Stimulated activated CD4-positive, alpha-beta T cell treated with anti-CD3 and anti-CD28 coated beads, TNF-alpha, amount 100 ng/mL, for 1 hour (primary cell): ENCODE data around the gene TMEM247.
"Not testable (repeated sequence)": the region's sequence is repeated elsewhere in the genome, so short reads cannot be mapped to it uniquely, and the experiment has no call there.

Experiments
- DNase-seq, 3 donors: peaks; one replicate each; pipeline ENCODE4 v3.0.0-alpha.2; 2020; ENCODE audit warnings: low read depth in 3 of 3, low spot score in 1 of 3

The TMEM247 gene

GRCh38 chr2:46509804-46510203, 30.4 kb downstream of the TMEM247 start:
- no peak for DNase-seq

- DNase-seq: no peak
Observed at GRCh38 chr2:46510598-46511177, 31.3 kb downstream of the TMEM247 start.

DNA sequence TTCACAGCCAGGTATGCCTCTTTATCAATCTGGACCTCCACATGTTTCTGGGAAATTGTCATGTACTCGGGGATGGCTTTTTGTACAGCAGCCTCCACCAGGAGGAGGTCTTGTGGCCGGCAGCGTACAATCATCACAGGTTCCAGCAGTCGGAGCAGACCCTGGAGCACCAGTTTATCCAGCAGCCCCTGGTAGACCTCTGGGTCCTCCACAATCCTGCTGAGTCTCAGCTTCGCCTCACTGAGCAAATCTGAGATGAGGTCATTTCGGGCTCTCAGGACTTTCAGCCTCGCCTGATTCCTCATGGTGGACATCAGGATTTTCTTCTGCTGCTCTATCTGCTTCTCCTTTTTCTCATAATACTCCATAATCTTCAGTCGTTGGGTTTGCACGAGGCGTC, 32.8 kb downstream of the TMEM247 start:
- no peak for DNase-seq

DNA sequence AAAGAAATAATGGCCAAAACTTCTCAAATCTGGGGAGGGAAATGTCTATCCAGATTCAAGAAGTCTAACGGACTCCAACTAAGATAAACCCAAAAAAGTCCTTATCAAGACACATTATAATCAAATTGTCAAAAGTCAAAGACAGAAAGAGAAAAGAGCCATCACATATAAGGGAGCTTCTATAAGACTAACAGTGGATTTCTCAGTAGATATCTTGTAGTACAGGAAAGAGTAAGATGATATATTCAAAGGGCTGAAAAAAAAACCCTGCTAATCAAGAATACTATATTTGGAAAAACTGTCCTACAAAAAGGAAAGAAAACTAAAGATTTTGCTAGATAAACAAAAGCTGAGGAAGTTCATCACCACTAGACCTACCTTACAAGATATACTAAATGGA, 35.4 kb downstream of the TMEM247 start:
- DNase-seq: no peak

GRCh38 chr2:46517485-46517884, 38.1 kb downstream of the TMEM247 start:
- no peak for DNase-seq

DNA sequence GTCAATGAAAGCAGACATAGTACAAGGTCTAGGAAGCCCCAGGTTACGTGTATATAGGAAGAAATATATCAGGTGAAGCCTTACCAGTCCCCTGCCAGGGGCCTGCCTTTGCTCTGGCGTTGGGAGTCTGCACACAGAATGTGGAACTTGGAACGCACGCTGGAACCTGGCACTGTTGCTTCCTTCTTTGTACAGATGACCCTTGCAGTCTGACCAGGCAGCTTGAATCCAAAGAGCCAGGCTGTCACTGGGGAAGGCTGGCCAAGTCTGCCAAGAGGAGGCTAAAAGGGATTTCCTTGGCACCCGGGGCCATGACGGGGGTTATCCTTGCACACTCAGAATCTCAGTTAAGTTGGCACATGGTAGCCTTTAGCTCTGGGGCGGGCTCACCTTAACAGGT, 39.5 kb downstream of the TMEM247 start:
- no peak for DNase-seq

DNA sequence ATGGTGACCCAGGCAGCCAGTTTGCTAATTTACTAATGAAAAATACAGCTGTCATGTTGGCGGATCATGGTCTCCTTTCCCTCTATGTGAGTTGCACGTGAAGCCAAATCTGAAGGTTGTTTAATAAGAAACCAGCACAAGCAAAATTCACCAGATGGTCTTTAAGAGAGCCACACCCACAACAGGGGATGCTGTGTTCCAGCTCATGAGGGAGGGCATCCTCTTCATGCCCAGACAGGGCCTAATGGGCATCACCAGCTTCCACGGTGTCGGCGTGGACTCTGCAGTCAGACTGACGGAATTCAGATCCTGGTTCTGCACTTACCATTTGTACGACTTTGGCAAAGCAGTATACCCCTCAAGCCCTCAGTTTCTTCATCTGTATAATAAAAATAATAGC, 39.9 kb downstream of the TMEM247 start:
- no peak for DNase-seq

- DNase-seq: no peak
Observed at GRCh38 chr2:46520130-46520711, 40.9 kb downstream of the TMEM247 start.

DNA sequence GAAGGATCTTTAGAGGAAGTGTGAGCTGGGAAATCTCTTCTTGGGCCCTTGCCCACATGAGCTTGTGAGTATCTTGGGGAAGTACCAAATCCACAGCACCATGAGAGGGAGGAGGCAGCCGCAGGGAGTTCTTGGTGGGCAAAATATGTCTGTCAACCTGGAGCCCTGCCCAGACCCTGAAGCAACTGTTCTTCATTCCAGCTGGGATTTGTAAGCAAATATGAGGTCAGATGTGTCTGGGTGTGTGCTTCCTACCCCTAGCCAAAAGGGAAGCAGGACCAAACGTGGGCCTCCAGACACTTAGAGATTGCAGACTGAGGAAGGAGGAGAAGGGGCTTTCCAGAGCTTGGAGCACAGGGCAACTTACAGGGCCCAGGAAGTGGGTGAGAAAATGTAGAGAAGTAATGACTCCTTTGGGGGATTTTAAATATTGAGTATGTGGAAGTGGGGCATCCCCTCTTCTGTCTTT, 41.9 kb downstream of the TMEM247 start:
- DNase-seq: no peak

GRCh38 chr2:46522385-46522784, 43.0 kb downstream of the TMEM247 start:
- DNase-seq: not testable (repeated sequence)

DNA sequence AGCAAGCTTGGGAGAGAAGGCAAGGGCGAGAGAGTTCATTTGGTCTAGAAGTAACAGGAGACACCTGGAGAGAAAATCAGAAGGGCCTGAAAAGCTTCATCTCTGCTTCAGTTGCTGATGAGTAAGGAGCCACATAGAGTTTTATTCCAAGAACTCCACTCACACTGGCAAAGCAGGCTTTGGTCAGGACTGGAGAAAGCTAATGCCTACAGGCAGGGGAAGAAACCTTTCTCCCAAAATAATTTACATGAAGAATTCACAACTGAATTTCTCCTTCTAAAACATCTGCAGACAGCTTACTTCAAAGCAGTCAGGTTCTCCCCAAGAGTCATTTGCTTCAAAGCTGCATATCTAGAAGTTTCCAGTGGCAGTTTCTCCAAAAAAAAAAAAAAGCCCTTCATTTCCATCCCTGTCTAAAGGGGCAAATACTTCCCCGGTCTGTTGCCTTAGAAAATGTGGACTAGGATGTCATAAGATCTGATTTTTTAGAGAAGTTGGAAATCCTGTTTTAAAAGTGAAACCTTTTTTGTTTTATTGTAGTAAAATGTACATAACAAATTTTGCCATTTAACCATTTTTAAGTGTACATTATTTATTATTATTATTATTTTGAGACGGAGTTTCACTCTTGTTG, 46.3 kb downstream of the TMEM247 start:
- no peak for DNase-seq

DNA sequence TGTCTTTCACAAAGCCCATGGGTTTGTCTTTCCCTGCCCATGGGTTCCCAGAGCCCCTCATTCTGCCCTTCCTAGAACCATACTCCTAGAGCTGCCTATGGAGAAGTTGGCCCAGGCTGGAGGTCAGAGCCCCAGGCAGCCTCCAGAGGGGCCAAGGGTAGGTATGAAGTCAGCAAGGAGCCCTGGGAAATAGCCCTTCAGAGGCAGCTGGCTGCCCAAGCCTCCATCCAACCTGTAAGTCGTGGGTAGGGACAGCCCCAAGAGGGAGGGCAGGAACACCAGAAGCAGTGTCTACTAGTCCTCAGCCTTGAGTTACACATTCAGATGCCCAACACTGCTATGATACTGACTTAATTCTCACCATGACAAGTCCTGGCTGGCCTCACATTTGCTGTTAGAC, 49.5 kb downstream of the TMEM247 start:
- DNase-seq: no peak

DNA sequence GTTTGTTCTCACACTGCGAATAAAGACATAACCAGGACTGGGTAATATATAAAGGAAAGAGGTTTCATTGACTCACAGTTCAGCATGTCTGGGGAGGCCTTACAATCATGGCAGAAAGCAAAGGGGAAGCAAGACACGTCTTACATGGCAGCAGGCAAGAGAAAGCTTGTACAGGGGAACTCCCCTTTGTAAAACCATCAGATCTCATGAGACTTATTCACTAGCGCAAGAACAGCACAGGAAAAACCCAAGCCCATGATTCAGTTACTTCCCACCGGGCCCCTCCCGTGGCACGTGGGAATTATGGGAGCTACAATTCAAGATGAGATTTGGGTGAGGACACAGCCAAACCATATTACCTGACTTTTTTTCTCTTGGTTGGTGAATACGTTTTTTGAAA, 51.3 kb downstream of the TMEM247 start:
- DNase-seq: no peak

DNA sequence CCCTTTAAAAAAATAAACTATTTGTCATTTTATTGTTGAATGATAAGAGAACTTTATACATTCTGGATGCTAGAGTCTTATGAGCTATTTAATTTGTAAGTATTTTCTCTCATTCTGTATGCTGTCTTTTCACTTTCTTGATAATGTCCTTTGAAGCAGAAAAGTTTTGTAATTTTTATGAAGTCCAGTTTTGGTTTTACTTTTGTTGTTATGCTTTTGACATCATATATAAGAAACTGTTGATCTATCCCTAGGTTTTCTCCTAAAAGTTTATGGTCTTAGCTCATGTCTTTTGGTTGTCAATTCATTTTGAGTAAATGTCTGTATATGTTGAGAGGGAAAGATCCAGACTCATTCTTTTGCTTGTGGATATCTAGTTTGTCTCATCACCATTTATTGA, 52.5 kb downstream of the TMEM247 start:
- DNase-seq: no peak
